SU-DHL-6 (cell line): ENCODE data around the gene NPAS3.

Source experiments
- EZH2phosphoT487 ChIP-seq: fragments of 200-600 bp; sonication (generic), shearing (Covaris generic); conservative IDR thresholded peaks from 2 replicates; pipeline ENCODE4 v1.6.1; 2018; ENCODE audit warnings: mild to moderate bottlenecking, antibody characterized with exemption, low read length, moderate library complexity, mixed read lengths
- TF ChIP-seq, protein P1 (sequence below): fragments of 200-600 bp; sonication (generic); IDR thresholded peaks from one replicate; pipeline ENCODE4 v1.5.1; 2017; ENCODE audit warnings: antibody characterized with exemption, mild to moderate bottlenecking, low read length, moderate library complexity; ENCODE audit not compliant: insufficient read depth, poor library complexity, severe bottlenecking

DNA sequence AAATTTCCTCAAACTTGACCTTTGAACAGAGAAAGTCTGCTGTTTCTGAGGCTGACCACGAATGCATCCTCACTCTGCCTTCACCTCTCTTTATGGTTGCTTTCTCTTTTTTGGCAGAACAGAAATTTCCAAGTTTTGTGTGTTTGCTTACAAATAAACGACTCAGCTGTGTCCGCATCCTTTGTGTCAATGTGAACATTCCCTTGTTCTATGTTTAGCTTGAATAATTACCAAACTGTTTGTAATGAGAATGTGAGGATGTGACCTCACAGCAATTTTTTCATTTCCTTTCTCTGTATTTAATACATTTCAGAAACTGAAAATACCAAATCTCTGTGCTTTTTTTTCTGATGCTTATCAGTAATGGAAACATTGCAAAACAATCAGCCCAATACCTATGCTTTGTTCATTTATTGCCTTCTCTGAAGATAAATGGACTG lies 601.3 kb downstream of the NPAS3 start:
- TF ChIP-seq, protein P1, sequence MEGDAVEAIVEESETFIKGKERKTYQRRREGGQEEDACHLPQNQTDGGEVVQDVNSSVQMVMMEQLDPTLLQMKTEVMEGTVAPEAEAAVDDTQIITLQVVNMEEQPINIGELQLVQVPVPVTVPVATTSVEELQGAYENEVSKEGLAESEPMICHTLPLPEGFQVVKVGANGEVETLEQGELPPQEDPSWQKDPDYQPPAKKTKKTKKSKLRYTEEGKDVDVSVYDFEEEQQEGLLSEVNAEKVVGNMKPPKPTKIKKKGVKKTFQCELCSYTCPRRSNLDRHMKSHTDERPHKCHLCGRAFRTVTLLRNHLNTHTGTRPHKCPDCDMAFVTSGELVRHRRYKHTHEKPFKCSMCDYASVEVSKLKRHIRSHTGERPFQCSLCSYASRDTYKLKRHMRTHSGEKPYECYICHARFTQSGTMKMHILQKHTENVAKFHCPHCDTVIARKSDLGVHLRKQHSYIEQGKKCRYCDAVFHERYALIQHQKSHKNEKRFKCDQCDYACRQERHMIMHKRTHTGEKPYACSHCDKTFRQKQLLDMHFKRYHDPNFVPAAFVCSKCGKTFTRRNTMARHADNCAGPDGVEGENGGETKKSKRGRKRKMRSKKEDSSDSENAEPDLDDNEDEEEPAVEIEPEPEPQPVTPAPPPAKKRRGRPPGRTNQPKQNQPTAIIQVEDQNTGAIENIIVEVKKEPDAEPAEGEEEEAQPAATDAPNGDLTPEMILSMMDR, result no peak
- TF ChIP-seq EZH2phosphoT487, result no peak
